ENCODE results near the gene SREK1IP1.

The SREK1IP1 gene

GRCh38 chr5:64775291-64775690 is 6.8 kb upstream of the SREK1IP1 start:
- Mint-ChIP-seq H3K27ac (peak overlapping the region; percentile 16), H3K27me3 (no peaks in the 10 kb centered on the region), H3K4me1 (peaks cover 29% of the 10 kb centered on the region), H3K4me3 (no peak overlapping the region), H3K36me3 (peaks cover 32% of the 10 kb centered on the region), H3K9me3 (no peaks in the 10 kb centered on the region)
- ATAC-seq = no peak

- H3K27me3 Mint-ChIP-seq = no peaks in the 10 kb centered on the region
- H3K4me3 Mint-ChIP-seq = no peak overlapping the region
- H3K4me1 Mint-ChIP-seq = peaks cover 46% of the 10 kb centered on the region
- H3K9me3 Mint-ChIP-seq = no peaks in the 10 kb centered on the region
- H3K27ac Mint-ChIP-seq = peak overlapping the region; percentile 8
- ATAC-seq = no peak
- peaks cover 20% of the 10 kb centered on the region for H3K36me3 Mint-ChIP-seq
These were observed 5.0 kb upstream of the SREK1IP1 start for GRCh38 chr5:64773533-64773932.

GRCh38 chr5:64771736-64772135 is 3.2 kb upstream of the SREK1IP1 start:
- Mint-ChIP-seq H3K4me3 (no peak overlapping the region), H3K9me3 (no peaks in the 10 kb centered on the region), H3K27me3 (no peaks in the 10 kb centered on the region), H3K27ac (no peak overlapping the region), H3K36me3 (peaks cover 15% of the 10 kb centered on the region), H3K4me1 (peaks cover 50% of the 10 kb centered on the region)
- no peak for ATAC-seq

DNA sequence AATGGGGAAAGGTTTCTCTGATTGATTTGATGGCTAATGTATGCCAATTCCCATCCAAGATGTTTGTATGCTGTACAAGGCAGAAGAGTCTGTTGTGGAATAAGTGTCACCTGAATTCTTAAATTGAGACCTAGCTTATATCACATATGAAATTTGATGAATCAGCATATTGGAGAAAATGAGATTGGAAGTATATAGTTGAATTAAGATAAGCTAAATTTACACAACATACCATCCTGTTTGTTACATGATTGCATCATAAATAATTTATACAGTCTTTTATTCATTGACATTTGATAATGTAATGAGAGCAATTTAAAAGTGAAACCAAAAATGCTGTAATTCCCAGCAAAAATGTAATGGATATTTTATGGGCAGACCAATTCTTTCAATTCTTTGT is 1.4 kb upstream of the SREK1IP1 start:
- Mint-ChIP-seq H3K36me3 (peaks cover 6% of the 10 kb centered on the region), H3K4me3 (peak overlapping the region; percentile 98), H3K27me3 (no peaks in the 10 kb centered on the region), H3K27ac (peak overlapping the region; percentile 100), H3K4me1 (peaks cover 54% of the 10 kb centered on the region), H3K9me3 (no peaks in the 10 kb centered on the region)
- ATAC-seq = no peak

- Mint-ChIP-seq H3K4me3 (peak overlapping the region; percentile 98), H3K9me3 (no peaks in the 10 kb centered on the region), H3K27me3 (no peaks in the 10 kb centered on the region), H3K36me3 (peaks cover 18% of the 10 kb centered on the region), H3K27ac (peak overlapping the region; percentile 100), H3K4me1 (peaks cover 50% of the 10 kb centered on the region)
- ATAC-seq = peak; percentile 4
These were observed 533 bp downstream of the SREK1IP1 start for GRCh38 chr5:64767959-64768357.

DNA sequence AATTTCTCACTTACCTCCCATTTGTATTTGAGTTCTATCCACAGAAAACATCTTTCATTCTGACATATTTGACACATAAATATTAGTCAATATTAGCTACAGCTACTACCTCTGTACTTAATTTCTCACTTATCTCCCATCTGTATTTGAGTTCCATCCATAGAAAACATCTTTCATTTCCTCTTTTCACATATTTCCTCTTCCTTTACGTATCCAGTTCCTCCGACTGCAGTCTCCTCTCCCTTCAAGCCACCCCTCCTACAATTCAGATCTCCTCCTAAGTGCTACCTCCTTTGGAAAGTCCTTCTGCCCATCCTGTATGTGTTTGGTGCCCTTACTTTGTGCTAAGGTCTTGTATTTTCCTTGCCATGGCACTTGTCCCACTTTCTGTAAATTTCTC is 1.6 kb downstream of the SREK1IP1 start:
- Mint-ChIP-seq H3K4me3 (peak overlapping the region; percentile 8), H3K9me3 (no peaks in the 10 kb centered on the region), H3K27ac (no peak overlapping the region), H3K27me3 (no peaks in the 10 kb centered on the region), H3K36me3 (peaks cover 18% of the 10 kb centered on the region), H3K4me1 (peaks cover 49% of the 10 kb centered on the region)
- no peak for ATAC-seq

DNA sequence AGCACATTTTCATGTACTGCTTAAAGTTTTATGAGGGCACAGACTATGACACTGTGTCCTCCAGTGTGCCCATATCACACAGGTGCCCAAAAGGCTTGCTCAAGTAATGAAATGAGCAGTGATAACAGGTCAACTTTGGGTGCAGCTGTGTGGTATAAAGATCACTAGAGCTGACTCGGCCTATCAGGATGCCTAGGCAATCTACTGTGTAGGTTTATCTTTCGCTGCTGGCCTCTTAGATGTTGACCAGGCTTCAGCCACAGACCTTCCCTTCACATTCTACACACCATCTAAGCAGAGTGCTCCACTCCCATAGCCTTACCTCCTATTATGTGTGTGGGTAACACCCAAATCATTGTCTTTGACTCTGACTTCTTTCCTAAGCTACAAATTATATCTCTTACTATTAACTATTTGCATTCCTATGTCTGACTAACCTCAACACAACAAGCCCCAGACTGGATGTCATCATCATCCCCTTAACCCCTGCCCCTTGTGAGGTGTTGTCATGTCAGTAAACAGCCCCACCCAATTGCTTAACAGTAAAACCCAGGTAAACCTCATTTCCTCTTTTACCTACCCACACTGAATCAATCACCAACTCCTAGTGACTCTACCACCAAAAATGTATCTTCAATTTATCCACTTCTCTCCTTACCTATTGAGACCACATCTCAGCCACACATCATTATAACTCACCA is 2.5 kb downstream of the SREK1IP1 start:
- no peak for ATAC-seq
- peaks cover 49% of the 10 kb centered on the region for H3K4me1 Mint-ChIP-seq

DNA sequence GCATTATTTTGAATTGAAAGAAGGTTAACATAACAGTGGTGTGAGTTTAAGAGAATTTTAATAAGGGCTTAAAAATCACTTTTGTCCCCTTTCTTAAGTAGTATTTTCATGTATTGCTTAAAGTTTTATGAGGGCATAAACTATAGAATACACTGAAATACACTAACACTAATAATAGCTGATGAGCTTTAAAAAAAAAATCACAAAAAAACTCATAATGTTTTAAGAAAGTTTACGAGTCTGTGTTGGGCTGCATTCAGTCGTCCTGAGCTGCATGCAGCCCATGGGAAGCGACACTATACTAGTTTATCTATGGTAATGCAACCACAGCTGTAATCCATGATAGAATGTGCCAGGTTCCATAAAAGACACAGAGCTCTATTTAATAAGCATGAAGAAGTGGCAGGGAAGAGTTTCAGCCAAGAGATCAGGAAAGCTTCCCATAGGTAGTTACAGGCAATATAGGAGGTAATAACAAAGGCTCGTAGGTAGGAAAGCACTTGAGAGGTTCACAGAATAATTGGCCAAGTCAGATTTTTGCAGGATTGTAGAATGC is 4.5 kb downstream of the SREK1IP1 start:
- H3K27me3 Mint-ChIP-seq = no peaks in the 10 kb centered on the region
- no peak overlapping the region for H3K4me3 Mint-ChIP-seq
- H3K27ac Mint-ChIP-seq = no peak overlapping the region
- no peaks in the 10 kb centered on the region for H3K9me3 Mint-ChIP-seq
- H3K36me3 Mint-ChIP-seq = peaks cover 34% of the 10 kb centered on the region
- peaks cover 40% of the 10 kb centered on the region for H3K4me1 Mint-ChIP-seq
- ATAC-seq = no peak

More for the DNA sequence above, 2.5 kb downstream of the SREK1IP1 start:
- Mint-ChIP-seq H3K27ac (no peak overlapping the region), H3K27me3 (no peaks in the 10 kb centered on the region), H3K36me3 (peaks cover 20% of the 10 kb centered on the region), H3K4me3 (no peak overlapping the region), H3K9me3 (no peaks in the 10 kb centered on the region)

- H3K36me3 Mint-ChIP-seq = peaks cover 34% of the 10 kb centered on the region
- H3K9me3 Mint-ChIP-seq = no peaks in the 10 kb centered on the region
- ATAC-seq = no peak
- no peak overlapping the region for H3K27ac Mint-ChIP-seq
- peaks cover 17% of the 10 kb centered on the region for H3K4me1 Mint-ChIP-seq
- H3K4me3 Mint-ChIP-seq = no peak overlapping the region
- no peaks in the 10 kb centered on the region for H3K27me3 Mint-ChIP-seq
These were observed 8.4 kb downstream of the SREK1IP1 start for GRCh38 chr5:64759960-64760660.

DNA sequence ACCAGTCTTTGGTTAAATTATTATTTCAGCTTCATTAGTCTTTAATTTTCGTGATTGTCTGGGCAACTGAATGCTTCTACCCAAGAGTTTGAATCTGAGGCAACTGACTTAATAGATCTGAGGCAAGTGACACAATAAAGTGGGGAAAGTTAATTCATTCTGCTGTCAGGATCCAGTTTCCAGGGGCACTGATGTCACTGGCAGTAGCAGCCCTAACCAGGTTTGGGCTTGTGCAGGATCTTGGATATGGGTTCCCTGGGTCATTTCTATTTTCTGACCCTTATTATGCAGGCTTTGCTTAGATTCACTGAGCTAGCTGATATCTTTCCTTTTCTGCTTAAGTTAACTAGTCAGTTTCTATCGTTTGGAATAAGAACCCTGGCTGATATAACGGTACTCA is 9.6 kb downstream of the SREK1IP1 start:
- peaks cover 31% of the 10 kb centered on the region for H3K36me3 Mint-ChIP-seq
- no peak for ATAC-seq
- no peaks in the 10 kb centered on the region for H3K27me3 Mint-ChIP-seq
- no peak overlapping the region for H3K27ac Mint-ChIP-seq
- H3K9me3 Mint-ChIP-seq = no peaks in the 10 kb centered on the region
- peaks cover 13% of the 10 kb centered on the region for H3K4me1 Mint-ChIP-seq
- H3K4me3 Mint-ChIP-seq = no peak overlapping the region

DNA sequence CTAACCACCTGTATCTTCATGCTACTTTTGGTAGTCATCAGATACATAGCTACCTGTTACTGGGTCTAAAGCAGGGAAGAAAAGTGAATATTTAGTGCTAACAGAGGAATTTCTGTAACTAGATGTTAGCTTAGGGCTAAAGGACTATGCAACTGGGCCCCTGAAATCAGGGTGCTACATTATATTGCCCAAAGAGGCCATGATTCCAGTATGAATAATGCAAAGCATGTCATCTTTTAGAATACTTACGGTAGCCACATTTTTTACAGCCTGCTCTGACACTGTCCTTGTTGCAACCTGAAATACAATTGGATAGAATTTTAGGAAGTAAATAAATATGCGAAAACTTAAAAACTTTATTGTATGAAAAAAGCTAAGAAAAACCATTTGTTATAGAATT is 14.4 kb downstream of the SREK1IP1 start:
- Mint-ChIP-seq H3K9me3 (no peaks in the 10 kb centered on the region), H3K4me3 (no peak overlapping the region), H3K36me3 (peaks cover 28% of the 10 kb centered on the region), H3K27ac (no peak overlapping the region), H3K27me3 (no peaks in the 10 kb centered on the region), H3K4me1 (peaks cover 13% of the 10 kb centered on the region)
- ATAC-seq = no peak

- Mint-ChIP-seq H3K27me3 (no peaks in the 10 kb centered on the region), H3K36me3 (peaks cover 30% of the 10 kb centered on the region), H3K27ac (no peak overlapping the region), H3K9me3 (no peaks in the 10 kb centered on the region), H3K4me1 (peaks cover 8% of the 10 kb centered on the region), H3K4me3 (no peak overlapping the region)
- ATAC-seq = no peak
These were observed 19.1 kb downstream of the SREK1IP1 start for GRCh38 chr5:64749385-64749784.

DNA sequence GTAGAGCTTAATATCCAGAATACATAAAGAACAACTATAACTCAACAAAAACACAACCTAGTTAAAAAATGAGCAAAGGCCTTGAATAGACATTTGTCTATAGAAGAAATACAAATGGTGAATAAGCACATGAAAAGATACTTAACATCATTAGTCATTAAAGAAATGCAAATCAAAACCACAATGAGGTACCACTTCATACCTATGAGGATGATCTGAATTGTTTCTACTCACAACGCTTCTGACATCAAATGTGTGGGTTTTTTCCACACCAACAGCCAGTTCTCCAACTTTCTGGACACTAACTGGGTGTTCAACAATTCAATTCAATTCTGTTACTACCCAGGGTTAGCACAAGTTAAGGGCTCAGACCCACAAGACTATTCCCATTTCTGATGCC is 22.0 kb downstream of the SREK1IP1 start:
- H3K36me3 Mint-ChIP-seq = peaks cover 30% of the 10 kb centered on the region
- no peak overlapping the region for H3K27ac Mint-ChIP-seq
- H3K9me3 Mint-ChIP-seq = no peaks in the 10 kb centered on the region
- peaks cover 8% of the 10 kb centered on the region for H3K4me1 Mint-ChIP-seq
- ATAC-seq = no peak
- no peaks in the 10 kb centered on the region for H3K27me3 Mint-ChIP-seq
- H3K4me3 Mint-ChIP-seq = no peak overlapping the region

DNA sequence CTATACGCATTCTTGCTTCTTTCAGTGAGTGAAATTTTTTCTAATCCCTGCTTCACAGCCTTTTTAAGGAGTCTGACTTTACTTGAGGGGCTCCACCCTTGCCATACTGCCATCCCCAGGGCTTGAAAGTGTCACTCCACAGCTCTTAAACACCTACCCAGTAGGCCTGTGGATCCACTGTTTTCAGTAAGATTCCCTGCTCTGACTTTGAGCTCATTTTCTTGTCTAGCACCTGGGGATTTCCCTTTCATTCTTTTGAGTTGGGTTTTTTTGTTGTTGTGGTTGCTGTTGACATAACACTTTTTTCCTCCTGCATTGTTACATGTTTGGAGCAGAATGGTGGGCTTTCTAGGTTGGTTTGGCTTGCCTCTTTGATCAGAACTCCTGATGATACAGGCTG is 23.6 kb downstream of the SREK1IP1 start:
- Mint-ChIP-seq H3K4me3 (no peak overlapping the region), H3K36me3 (peaks cover 24% of the 10 kb centered on the region), H3K27ac (no peak overlapping the region), H3K4me1 (no peaks in the 10 kb centered on the region), H3K9me3 (no peaks in the 10 kb centered on the region), H3K27me3 (no peaks in the 10 kb centered on the region)
- ATAC-seq = no peak

DNA sequence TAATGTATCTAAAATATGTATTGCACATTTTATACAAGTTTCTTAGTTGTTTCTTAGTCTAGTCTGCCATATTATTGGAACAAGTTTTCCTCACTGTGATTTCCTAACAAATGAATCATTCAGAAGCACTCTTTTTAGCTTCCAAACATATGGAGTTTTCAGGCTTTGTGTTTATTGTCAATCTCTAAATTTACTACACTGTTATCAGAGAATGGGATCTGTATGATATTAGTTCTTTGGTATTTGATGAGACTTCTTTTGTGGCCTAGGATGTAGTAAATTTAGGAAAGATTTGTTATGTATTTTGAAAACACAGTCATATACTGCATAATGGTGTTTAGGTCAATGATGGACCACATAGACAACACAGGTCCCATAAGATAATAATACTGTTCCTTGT is 25.7 kb downstream of the SREK1IP1 start:
- no peaks in the 10 kb centered on the region for H3K9me3 Mint-ChIP-seq
- H3K27ac Mint-ChIP-seq = no peak overlapping the region
- H3K27me3 Mint-ChIP-seq = no peaks in the 10 kb centered on the region
- peaks cover 28% of the 10 kb centered on the region for H3K36me3 Mint-ChIP-seq
- no peak for ATAC-seq
- H3K4me1 Mint-ChIP-seq = no peaks in the 10 kb centered on the region
- H3K4me3 Mint-ChIP-seq = no peak overlapping the region

DNA sequence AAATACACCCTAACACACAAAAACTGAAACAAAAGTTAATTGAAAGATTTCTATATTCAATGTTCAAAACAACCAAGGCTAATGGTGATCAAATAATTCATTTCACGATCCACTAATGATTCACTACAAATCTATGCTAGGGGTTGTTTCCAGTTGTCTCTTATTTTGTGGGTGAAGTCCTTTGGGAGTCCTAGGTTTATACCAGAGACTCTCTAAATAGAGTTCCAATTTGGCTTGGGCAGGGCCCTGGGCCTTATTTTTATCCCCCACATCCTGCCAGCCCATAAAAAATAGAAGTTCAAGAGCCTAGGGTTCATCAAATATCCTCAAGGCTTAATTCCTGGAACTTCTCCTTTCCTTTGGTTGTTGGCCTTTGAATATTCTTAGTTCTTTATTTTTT is 26.1 kb downstream of the SREK1IP1 start:
- Mint-ChIP-seq H3K36me3 (peaks cover 28% of the 10 kb centered on the region), H3K4me3 (no peak overlapping the region), H3K27me3 (no peaks in the 10 kb centered on the region), H3K9me3 (no peaks in the 10 kb centered on the region), H3K4me1 (no peaks in the 10 kb centered on the region), H3K27ac (no peak overlapping the region)
- ATAC-seq = no peak

All from stimulated activated memory B cell treated with anti-CD40 and anti-IgM and Interleukin-4, amounts not matched to agents 10 μg/mL and 1 μg/mL and 100 μg/mL, for 72 hours (primary cell).